Measurements from ENCODE around the gene KMT2D. TPM values are rescaled to one million over a fixed set of nuclear protein-coding genes. Genes with fewer than 3 reads are reported as not detected.

The KMT2D gene
- total RNA-seq, 2 experiments from 2014 or later: 41.8 to 129 TPM

DNA sequence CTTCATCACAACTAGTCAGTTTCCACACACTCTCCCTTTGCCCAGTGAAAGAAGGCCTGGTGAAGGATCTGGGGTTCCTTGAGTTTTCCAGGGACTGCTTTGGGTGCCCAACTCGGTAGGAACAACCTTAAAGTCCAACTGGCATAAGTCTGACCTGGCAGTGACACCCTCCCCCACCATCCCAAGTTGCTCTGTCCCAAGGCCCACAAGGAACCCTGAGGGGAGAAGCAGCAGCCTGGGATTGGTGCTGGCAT lies 1.6 kb downstream of the KMT2D start:
- Histone ChIP-seq H3K4me3 (ENCODE audit: low read depth, low read length, poor library complexity, severe bottlenecking) (peak overlapping the region; percentile 87), H3K4me1 (ENCODE audit: insufficient read depth, low read length, poor library complexity, severe bottlenecking) (peaks cover 40% of the 10 kb centered on the region), H3K79me2 (ENCODE audit: insufficient read depth, low read depth, low read length) (peaks cover 60% of the 10 kb centered on the region), H3K4me2 (ENCODE audit: low read length) (peak overlapping the region; percentile 95), H3K27ac (ENCODE audit: low read depth, low read length, poor library complexity, severe bottlenecking) (peak overlapping the region; percentile 72), H3K9me2 (ENCODE audit: insufficient read depth, low read length) (no peaks in the 10 kb centered on the region), H4K20me1 (ENCODE audit: insufficient read depth, low read length) (peaks cover 46% of the 10 kb centered on the region), H3K9me3 (ENCODE audit: low read length) (no peaks in the 10 kb centered on the region), H2AFZ (ENCODE audit: low read length) (no peak overlapping the region), H3K36me3 (ENCODE audit: insufficient read depth, low read length) (peaks cover 30% of the 10 kb centered on the region)
- no peak for DNase-seq (ENCODE audit: low spot score)
- intact Hi-C loops (cut with micrococcal nuclease; ENCODE audit: unreplicated experiment): no loop called here
- CTCF ChIA-PET (ENCODE audit: unreplicated experiment): interaction anchor here (0.8 to 1.0 kb wide), 2 partner anchors 62 to 71 kb away, joined by 3 read pairs; no protein-coding TSS in a partner anchor
- no TSS peak for BruUV-seq (replicated peaks)
- no peak for TF ChIP-seq EZH2phosphoT487 (IDR thresholded peaks at IDR 0.05; ENCODE audit: borderline replicate concordance, low read depth, low read length)
- TF ChIP-seq, protein P1, sequence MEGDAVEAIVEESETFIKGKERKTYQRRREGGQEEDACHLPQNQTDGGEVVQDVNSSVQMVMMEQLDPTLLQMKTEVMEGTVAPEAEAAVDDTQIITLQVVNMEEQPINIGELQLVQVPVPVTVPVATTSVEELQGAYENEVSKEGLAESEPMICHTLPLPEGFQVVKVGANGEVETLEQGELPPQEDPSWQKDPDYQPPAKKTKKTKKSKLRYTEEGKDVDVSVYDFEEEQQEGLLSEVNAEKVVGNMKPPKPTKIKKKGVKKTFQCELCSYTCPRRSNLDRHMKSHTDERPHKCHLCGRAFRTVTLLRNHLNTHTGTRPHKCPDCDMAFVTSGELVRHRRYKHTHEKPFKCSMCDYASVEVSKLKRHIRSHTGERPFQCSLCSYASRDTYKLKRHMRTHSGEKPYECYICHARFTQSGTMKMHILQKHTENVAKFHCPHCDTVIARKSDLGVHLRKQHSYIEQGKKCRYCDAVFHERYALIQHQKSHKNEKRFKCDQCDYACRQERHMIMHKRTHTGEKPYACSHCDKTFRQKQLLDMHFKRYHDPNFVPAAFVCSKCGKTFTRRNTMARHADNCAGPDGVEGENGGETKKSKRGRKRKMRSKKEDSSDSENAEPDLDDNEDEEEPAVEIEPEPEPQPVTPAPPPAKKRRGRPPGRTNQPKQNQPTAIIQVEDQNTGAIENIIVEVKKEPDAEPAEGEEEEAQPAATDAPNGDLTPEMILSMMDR (conservative IDR thresholded peaks at IDR 0.05; ENCODE audit: low read length): no peak
- POLR2A ChIA-PET: interaction anchor here (1.4 to 1.5 kb wide), 2 partner anchors 11 to 58 kb away, joined by 3 to 7 read pairs; partner anchors contain the start of gene RHEBL1

- Histone ChIP-seq H3K4me2 (ENCODE audit: low read length) (peak overlapping the region; percentile 95), H3K4me3 (ENCODE audit: low read depth, low read length, poor library complexity, severe bottlenecking) (peak overlapping the region; percentile 87), H3K79me2 (ENCODE audit: insufficient read depth, low read depth, low read length) (peaks cover 60% of the 10 kb centered on the region), H3K9me3 (ENCODE audit: low read length) (no peaks in the 10 kb centered on the region), H2AFZ (ENCODE audit: low read length) (no peak overlapping the region), H3K4me1 (ENCODE audit: insufficient read depth, low read length, poor library complexity, severe bottlenecking) (peaks cover 36% of the 10 kb centered on the region), H3K27ac (ENCODE audit: low read depth, low read length, poor library complexity, severe bottlenecking) (peak overlapping the region; percentile 13), H3K9me2 (ENCODE audit: insufficient read depth, low read length) (no peaks in the 10 kb centered on the region), H3K36me3 (ENCODE audit: insufficient read depth, low read length) (peaks cover 34% of the 10 kb centered on the region), H4K20me1 (ENCODE audit: insufficient read depth, low read length) (peaks cover 46% of the 10 kb centered on the region)
- BruUV-seq (replicated peaks): no TSS peak
- CTCF ChIA-PET (ENCODE audit: unreplicated experiment): interaction anchor here (0.7 to 1.0 kb wide), 3 partner anchors 62 to 195 kb away, joined by 3 read pairs; no protein-coding TSS in a partner anchor
- TF ChIP-seq, protein P1 (conservative IDR thresholded peaks at IDR 0.05; ENCODE audit: low read length): no peak
- no peak for TF ChIP-seq EZH2phosphoT487 (IDR thresholded peaks at IDR 0.05; ENCODE audit: borderline replicate concordance, low read depth, low read length)
- intact Hi-C loops (cut with micrococcal nuclease; ENCODE audit: unreplicated experiment): no loop called here
- no peak for DNase-seq (ENCODE audit: low spot score)
- POLR2A ChIA-PET: interaction anchor here (0.6 to 1.5 kb wide), 3 partner anchors 10 to 59 kb away, joined by 3 to 7 read pairs (median 5); partner anchors contain the start of gene RHEBL1
Observed at GRCh38 chr12:49058366-49059044, 2.1 kb downstream of the KMT2D start.

- peaks cover 60% of the 10 kb centered on the region for H3K79me2 ChIP-seq (ENCODE audit: insufficient read depth, low read depth, low read length)
- H3K9me2 ChIP-seq (ENCODE audit: insufficient read depth, low read length): no peaks in the 10 kb centered on the region
- peak overlapping the region; percentile 87 for H3K4me3 ChIP-seq (ENCODE audit: low read depth, low read length, poor library complexity, severe bottlenecking)
- TF ChIP-seq, protein P1 (conservative IDR thresholded peaks at IDR 0.05; ENCODE audit: low read length): no peak
- TF ChIP-seq EZH2phosphoT487 (IDR thresholded peaks at IDR 0.05; ENCODE audit: borderline replicate concordance, low read depth, low read length): no peak
- peaks cover 46% of the 10 kb centered on the region for H4K20me1 ChIP-seq (ENCODE audit: insufficient read depth, low read length)
- ChIA-PET CTCF (ENCODE audit: unreplicated experiment) (no interaction called here), POLR2A (interaction anchor here (0.6 to 1.5 kb wide), 3 partner anchors 10 to 59 kb away, joined by 3 to 7 read pairs (median 5); partner anchors contain the start of gene RHEBL1)
- peaks cover 41% of the 10 kb centered on the region for H3K36me3 ChIP-seq (ENCODE audit: insufficient read depth, low read length)
- peaks cover 33% of the 10 kb centered on the region for H3K4me1 ChIP-seq (ENCODE audit: insufficient read depth, low read length, poor library complexity, severe bottlenecking)
- H3K9me3 ChIP-seq (ENCODE audit: low read length): no peaks in the 10 kb centered on the region
- H3K4me2 ChIP-seq (ENCODE audit: low read length): peak overlapping the region; percentile 95
- DNase-seq (ENCODE audit: low spot score): no peak
- BruUV-seq (replicated peaks): no TSS peak
- peak overlapping the region; percentile 53 for H3K27ac ChIP-seq (ENCODE audit: low read depth, low read length, poor library complexity, severe bottlenecking)
- intact Hi-C loops (cut with micrococcal nuclease; ENCODE audit: unreplicated experiment): loop anchor here (2.0 kb wide), 1 partner anchor 39 kb away; the partner anchor contains the start of gene PRKAG1
- no peak overlapping the region for H2AFZ ChIP-seq (ENCODE audit: low read length)
Observed at GRCh38 chr12:49057888-49058287, 2.7 kb downstream of the KMT2D start.
